GM13977 (cell line): ENCODE measurements around the gene OR2M2.

Source experiments
- DNase-seq: peaks from one replicate; pipeline ENCODE4 v3.0.0; 2012; ENCODE audit warnings: low spot score
- in situ Hi-C: fragments of 300-500 bp; cut with MboI; formaldehyde crosslinking; loops from one replicate; pipeline ENCODE4 v1.12.0; 2022; ENCODE audit warnings: low sequenced_read_pairs, low pct_unique_long_range_greater_than_20kb, mixed read lengths, inconsistent platforms; ENCODE audit not compliant: unreplicated experiment
- TF ChIP-seq, protein P1 (sequence below): IDR thresholded peaks from 2 replicates; pipeline ENCODE4 v1.5.1; 2012; ENCODE audit warnings: mild to moderate bottlenecking, control low read depth; ENCODE audit not compliant: insufficient read depth; ENCODE audit errors: extremely low read depth, missing control alignments

The OR2M2 gene

DNA sequence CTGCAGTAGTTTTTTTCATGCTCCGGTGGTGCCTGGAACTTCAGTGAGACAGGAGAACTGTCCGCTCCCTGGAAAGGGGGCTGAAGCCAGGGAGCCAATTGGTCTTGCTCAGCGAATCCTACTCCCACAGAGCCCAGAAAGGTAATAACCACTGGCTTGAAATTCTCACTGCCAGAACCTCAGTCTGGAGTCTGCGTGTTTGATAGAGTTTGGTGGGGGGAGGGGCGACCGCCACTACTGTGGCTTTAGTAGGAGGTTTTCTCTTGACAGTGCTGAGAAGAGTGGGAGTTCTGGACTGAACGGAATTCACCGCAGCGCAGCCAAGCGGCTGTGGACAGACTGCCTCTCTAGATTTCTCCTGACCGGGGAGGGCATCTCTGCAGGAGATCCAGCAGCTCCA, 14.4 kb downstream of the OR2M2 start:
- TF ChIP-seq, protein P1, sequence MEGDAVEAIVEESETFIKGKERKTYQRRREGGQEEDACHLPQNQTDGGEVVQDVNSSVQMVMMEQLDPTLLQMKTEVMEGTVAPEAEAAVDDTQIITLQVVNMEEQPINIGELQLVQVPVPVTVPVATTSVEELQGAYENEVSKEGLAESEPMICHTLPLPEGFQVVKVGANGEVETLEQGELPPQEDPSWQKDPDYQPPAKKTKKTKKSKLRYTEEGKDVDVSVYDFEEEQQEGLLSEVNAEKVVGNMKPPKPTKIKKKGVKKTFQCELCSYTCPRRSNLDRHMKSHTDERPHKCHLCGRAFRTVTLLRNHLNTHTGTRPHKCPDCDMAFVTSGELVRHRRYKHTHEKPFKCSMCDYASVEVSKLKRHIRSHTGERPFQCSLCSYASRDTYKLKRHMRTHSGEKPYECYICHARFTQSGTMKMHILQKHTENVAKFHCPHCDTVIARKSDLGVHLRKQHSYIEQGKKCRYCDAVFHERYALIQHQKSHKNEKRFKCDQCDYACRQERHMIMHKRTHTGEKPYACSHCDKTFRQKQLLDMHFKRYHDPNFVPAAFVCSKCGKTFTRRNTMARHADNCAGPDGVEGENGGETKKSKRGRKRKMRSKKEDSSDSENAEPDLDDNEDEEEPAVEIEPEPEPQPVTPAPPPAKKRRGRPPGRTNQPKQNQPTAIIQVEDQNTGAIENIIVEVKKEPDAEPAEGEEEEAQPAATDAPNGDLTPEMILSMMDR, result no peak
- in situ Hi-C loops, result no loop called here
- no peak for DNase-seq

- in situ Hi-C loops, result no loop called here
- TF ChIP-seq, protein P1, result no peak
- no peak for DNase-seq
These were observed 19.5 kb downstream of the OR2M2 start for GRCh38 chr1:248194117-248194516.

DNA sequence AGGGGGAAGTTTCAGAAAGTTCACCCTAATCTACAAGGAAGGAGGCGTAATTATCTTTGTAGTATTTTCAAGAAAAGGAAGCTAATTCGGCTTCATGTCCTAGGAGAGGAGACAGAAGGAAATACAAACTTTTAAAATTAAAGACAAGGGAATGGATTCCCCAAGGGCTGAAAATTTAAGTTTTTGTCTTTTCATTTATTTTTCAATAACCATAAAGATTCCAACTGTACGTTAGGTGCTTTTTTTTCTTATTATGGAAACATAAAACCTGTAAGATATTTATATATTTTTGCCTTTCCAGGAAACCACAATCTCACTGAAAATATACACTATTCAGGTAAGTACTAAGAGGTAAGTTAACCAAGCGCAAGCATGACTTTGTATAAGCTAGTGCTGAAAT, 22.3 kb downstream of the OR2M2 start, which contains the start of gene OR2M3:
Gene OR2M3 (plus strand): TSS at position 301 of the 400 bp plus-strand sequence. CDS start 5,803 bp downstream, outside the sequence.
- DNase-seq, result no peak
- TF ChIP-seq, protein P1, result no peak
- in situ Hi-C loops, result no loop called here

DNA sequence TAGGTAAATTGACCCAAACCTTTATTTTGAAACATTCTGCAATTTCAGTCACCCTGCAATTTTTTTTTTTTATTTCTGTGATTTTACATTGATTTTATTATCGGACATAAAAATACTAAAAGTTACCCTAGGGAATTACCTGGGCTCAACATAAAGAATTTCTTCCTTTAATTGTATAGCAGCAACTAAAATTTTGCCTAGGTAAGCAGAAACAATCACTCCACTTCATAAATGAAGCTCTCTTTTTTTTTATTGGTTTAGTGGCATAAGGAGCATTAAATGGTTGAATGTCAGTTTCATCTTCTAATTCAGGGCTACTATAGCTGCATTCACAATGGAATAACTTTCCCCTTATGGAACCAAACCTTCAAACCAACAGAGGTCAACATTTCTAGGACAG, 41.3 kb downstream of the OR2M2 start:
- in situ Hi-C loops, result no loop called here
- TF ChIP-seq, protein P1, result no peak
- no peak for DNase-seq

DNA sequence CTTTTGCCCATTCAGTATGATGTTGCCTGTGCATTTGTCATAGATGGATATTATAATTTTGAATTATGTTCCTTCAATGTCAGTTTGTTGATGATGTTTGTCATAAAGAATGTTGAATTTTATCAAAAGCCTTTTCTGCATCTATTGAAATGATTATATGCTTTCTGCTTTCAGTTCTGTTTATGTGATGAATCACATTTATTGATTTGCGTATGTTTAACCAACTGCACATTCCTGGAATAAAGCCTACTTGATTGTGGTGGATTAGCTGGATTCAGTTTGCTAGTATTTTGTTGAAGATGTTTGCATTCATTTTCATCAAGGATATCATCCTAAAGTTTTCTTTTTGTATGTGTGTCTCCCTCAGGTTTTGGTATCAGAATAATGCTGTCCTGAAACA, 50.9 kb downstream of the OR2M2 start:
- DNase-seq, result no peak
- in situ Hi-C loops, result no loop called here
- TF ChIP-seq, protein P1, result no peak

DNA sequence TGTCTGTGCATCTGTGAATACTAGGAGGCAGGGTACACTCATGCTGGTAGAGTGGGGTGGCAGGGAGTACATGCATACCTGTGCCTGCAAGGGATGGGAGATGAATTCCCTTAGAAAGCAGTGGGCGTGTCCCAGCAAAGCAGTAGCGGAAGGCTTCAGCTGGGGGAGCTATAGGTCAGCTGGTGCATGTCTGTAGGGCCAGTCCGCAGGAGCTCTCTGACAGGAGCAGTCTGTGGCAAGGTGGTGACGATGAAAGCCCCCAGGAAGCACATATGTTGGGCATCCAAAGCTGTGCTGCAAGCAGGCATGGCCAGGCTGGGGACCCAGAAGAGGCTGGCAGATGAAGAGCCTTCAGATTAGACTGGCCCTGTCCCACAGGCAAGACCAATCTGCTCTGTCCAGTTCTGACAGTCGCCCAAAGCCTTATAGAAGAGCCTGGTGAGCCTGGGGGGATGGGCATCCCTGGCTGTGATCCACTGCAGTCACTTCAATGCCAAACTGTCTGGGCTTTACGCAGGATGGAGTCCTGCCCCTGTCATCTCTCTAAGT, 54.8 kb downstream of the OR2M2 start:
- DNase-seq, result no peak
- in situ Hi-C loops, result no loop called here
- TF ChIP-seq, protein P1, result no peak
